ENCODE data around the gene SSPN. TPM values are rescaled to one million over a fixed set of nuclear protein-coding genes. Genes with fewer than 3 reads are reported as not detected.

The SSPN gene
- total and polyA plus RNA-seq, 2 donors = 50.2 to 78.5 TPM

- WGBS = 95% methylated on average over 4 of the region's 4 CpGs
- no peak for DNase-seq (ENCODE audit: extremely low spot score)
- no peaks in the 10 kb centered on the region for H3K4me1 ChIP-seq (ENCODE audit: insufficient read depth)
- H3K4me3 ChIP-seq (ENCODE audit: low read depth, low read length) = no peak overlapping the region
- no peak overlapping the region for H3K27ac ChIP-seq (ENCODE audit: low read depth)
- no peaks in the 10 kb centered on the region for H3K36me3 ChIP-seq (ENCODE audit: insufficient read depth)
Measured at GRCh38 chr12:26172013-26172412, 23.4 kb upstream of the SSPN start.

GRCh38 chr12:26172539-26172938 lies 22.8 kb upstream of the SSPN start:
- Histone ChIP-seq H3K36me3 (ENCODE audit: insufficient read depth) (no peaks in the 10 kb centered on the region), H3K4me3 (ENCODE audit: low read depth, low read length) (no peak overlapping the region), H3K27ac (ENCODE audit: low read depth) (no peak overlapping the region), H3K4me1 (ENCODE audit: insufficient read depth) (no peaks in the 10 kb centered on the region)
- WGBS = 84% methylated on average over 7 of the region's 7 CpGs
- no peak for DNase-seq (ENCODE audit: extremely low spot score)

GRCh38 chr12:26172946-26173552 lies 22.3 kb upstream of the SSPN start:
- Histone ChIP-seq H3K4me1 (ENCODE audit: insufficient read depth) (no peaks in the 10 kb centered on the region), H3K27ac (ENCODE audit: low read depth) (no peak overlapping the region), H3K36me3 (ENCODE audit: insufficient read depth) (no peaks in the 10 kb centered on the region), H3K4me3 (ENCODE audit: low read depth, low read length) (no peak overlapping the region)
- WGBS = 78% methylated on average over 4 of the region's 4 CpGs
- DNase-seq (ENCODE audit: extremely low spot score) = no peak

- 90% methylated on average over 4 of the region's 4 CpGs for WGBS
- Histone ChIP-seq H3K36me3 (ENCODE audit: insufficient read depth) (no peaks in the 10 kb centered on the region), H3K4me1 (ENCODE audit: insufficient read depth) (no peaks in the 10 kb centered on the region), H3K4me3 (ENCODE audit: low read depth, low read length) (no peak overlapping the region), H3K27ac (ENCODE audit: low read depth) (no peak overlapping the region)
- no peak for DNase-seq (ENCODE audit: extremely low spot score)
Measured at GRCh38 chr12:26176725-26177124, 18.6 kb upstream of the SSPN start.

- H3K27ac ChIP-seq (ENCODE audit: low read depth) = no peak overlapping the region
- no peak for DNase-seq (ENCODE audit: extremely low spot score)
- H3K4me3 ChIP-seq (ENCODE audit: low read depth, low read length) = no peak overlapping the region
- WGBS = 74% methylated on average over 7 of the region's 7 CpGs
- no peaks in the 10 kb centered on the region for H3K4me1 ChIP-seq (ENCODE audit: insufficient read depth)
- H3K36me3 ChIP-seq (ENCODE audit: insufficient read depth) = no peaks in the 10 kb centered on the region
Measured at GRCh38 chr12:26177283-26177682, 18.1 kb upstream of the SSPN start.

GRCh38 chr12:26179826-26180225 lies 15.5 kb upstream of the SSPN start:
- 87% methylated on average over 4 of the region's 4 CpGs for WGBS
- DNase-seq (ENCODE audit: extremely low spot score) = no peak
- H3K4me1 ChIP-seq (ENCODE audit: insufficient read depth) = no peaks in the 10 kb centered on the region
- H3K36me3 ChIP-seq (ENCODE audit: insufficient read depth) = no peaks in the 10 kb centered on the region
- no peak overlapping the region for H3K4me3 ChIP-seq (ENCODE audit: low read depth, low read length)
- no peak overlapping the region for H3K27ac ChIP-seq (ENCODE audit: low read depth)

GRCh38 chr12:26182377-26182776 lies 13.0 kb upstream of the SSPN start:
- H3K4me3 ChIP-seq (ENCODE audit: low read depth, low read length) = no peak overlapping the region
- no peaks in the 10 kb centered on the region for H3K36me3 ChIP-seq (ENCODE audit: insufficient read depth)
- 89% methylated on average over 2 of the region's 2 CpGs for WGBS

GRCh38 chr12:26185532-26186320 lies 9.6 kb upstream of the SSPN start:
- Histone ChIP-seq H3K27ac (ENCODE audit: low read depth) (no peak overlapping the region), H3K36me3 (ENCODE audit: insufficient read depth) (no peaks in the 10 kb centered on the region), H3K4me1 (ENCODE audit: insufficient read depth) (no peaks in the 10 kb centered on the region), H3K4me3 (ENCODE audit: low read depth, low read length) (no peak overlapping the region)
- WGBS = 85% methylated on average over 7 of the region's 7 CpGs
- DNase-seq (ENCODE audit: extremely low spot score) = no peak

More at GRCh38 chr12:26182377-26182776, 13.0 kb upstream of the SSPN start:
- DNase-seq (ENCODE audit: extremely low spot score) = no peak
- Histone ChIP-seq H3K4me1 (ENCODE audit: insufficient read depth) (no peaks in the 10 kb centered on the region), H3K27ac (ENCODE audit: low read depth) (no peak overlapping the region)

- H3K4me1 ChIP-seq (ENCODE audit: insufficient read depth) = no peaks in the 10 kb centered on the region
- no peaks in the 10 kb centered on the region for H3K36me3 ChIP-seq (ENCODE audit: insufficient read depth)
- WGBS = 57% methylated on average over 8 of the region's 8 CpGs
- no peak overlapping the region for H3K27ac ChIP-seq (ENCODE audit: low read depth)
- H3K4me3 ChIP-seq (ENCODE audit: low read depth, low read length) = no peak overlapping the region
- DNase-seq (ENCODE audit: extremely low spot score) = no peak
Measured at GRCh38 chr12:26187014-26187798, 8.2 kb upstream of the SSPN start.

GRCh38 chr12:26188127-26188526 lies 7.2 kb upstream of the SSPN start:
- H3K27ac ChIP-seq (ENCODE audit: low read depth) = no peak overlapping the region
- 12% methylated on average over 1 of the region's 1 CpG for WGBS
- H3K4me3 ChIP-seq (ENCODE audit: low read depth, low read length) = no peak overlapping the region
- no peaks in the 10 kb centered on the region for H3K4me1 ChIP-seq (ENCODE audit: insufficient read depth)
- no peaks in the 10 kb centered on the region for H3K36me3 ChIP-seq (ENCODE audit: insufficient read depth)
- DNase-seq (ENCODE audit: extremely low spot score) = no peak

- no peak for DNase-seq (ENCODE audit: extremely low spot score)
- Histone ChIP-seq H3K4me3 (ENCODE audit: low read depth, low read length) (no peak overlapping the region), H3K27ac (ENCODE audit: low read depth) (no peak overlapping the region), H3K36me3 (ENCODE audit: insufficient read depth) (no peaks in the 10 kb centered on the region), H3K4me1 (ENCODE audit: insufficient read depth) (no peaks in the 10 kb centered on the region)
- WGBS = 97% methylated on average over 2 of the region's 2 CpGs
Measured at GRCh38 chr12:26188641-26189040, 6.7 kb upstream of the SSPN start.

- Histone ChIP-seq H3K4me3 (ENCODE audit: low read depth, low read length) (no peak overlapping the region), H3K36me3 (ENCODE audit: insufficient read depth) (no peaks in the 10 kb centered on the region), H3K27ac (ENCODE audit: low read depth) (no peak overlapping the region), H3K4me1 (ENCODE audit: insufficient read depth) (no peaks in the 10 kb centered on the region)
- 65% methylated on average over 3 of the region's 3 CpGs for WGBS
- no peak for DNase-seq (ENCODE audit: extremely low spot score)
Measured at GRCh38 chr12:26192142-26192541, 3.2 kb upstream of the SSPN start.

GRCh38 chr12:26193539-26193938 lies 1.8 kb upstream of the SSPN start:
- WGBS = 91% methylated on average over 1 of the region's 1 CpG
- Histone ChIP-seq H3K4me1 (ENCODE audit: insufficient read depth) (no peaks in the 10 kb centered on the region), H3K36me3 (ENCODE audit: insufficient read depth) (no peaks in the 10 kb centered on the region)

More at GRCh38 chr12:26193539-26193938, 1.8 kb upstream of the SSPN start:
- Histone ChIP-seq H3K27ac (ENCODE audit: low read depth) (no peak overlapping the region), H3K4me3 (ENCODE audit: low read depth, low read length) (no peak overlapping the region)
- no peak for DNase-seq (ENCODE audit: extremely low spot score)

All from urinary bladder (tissue), 4 donors.